ENCODE data around the gene USP3.
A peak's percentile ranks its signal among the peaks of the same experiment; 100 is the strongest.

USP3 gene

DNA sequence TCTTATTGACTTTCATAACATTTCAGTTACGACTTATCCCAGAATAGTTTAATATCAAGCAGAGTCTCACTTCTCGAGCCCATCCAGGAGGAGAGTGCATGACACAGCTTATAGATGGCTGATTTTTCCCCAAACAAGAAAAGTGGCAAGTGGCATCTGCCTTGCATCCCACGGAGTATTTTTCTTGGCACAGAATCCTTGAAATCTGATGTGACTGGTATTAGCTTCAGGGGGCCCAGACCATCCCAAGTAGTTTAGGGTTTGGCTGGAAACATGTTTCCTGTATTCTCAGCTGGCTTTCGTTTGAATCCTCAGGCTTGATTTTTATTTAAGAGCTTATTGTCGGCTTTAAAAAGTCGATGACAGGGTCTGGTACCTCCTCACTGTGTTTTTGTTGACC is 72.0 kb downstream of the USP3 start:
- ATAC-seq, result no peak; the same call in 2 of the 3 replicates
- TF ChIP-seq TCF4 (CRISPR knock-in tag; IDR thresholded peaks at IDR 0.05; ENCODE audit: borderline replicate concordance), result 0 out of 2 replicates have a peak, but pooled peaks have one; percentile 17
- no peak for TF ChIP-seq GLIS3 (CRISPR knock-in tag; IDR thresholded peaks at IDR 0.05)

GRCh38 chr15:63582179-63582578 is 77.8 kb downstream of the USP3 start:
- ATAC-seq, result no peak

GRCh38 chr15:63582718-63583426 is 78.5 kb downstream of the USP3 start:
- TF ChIP-seq ESRRG (CRISPR knock-in tag; IDR thresholded peaks at IDR 0.05) (no peak), PATZ1 (CRISPR knock-in tag; IDR thresholded peaks at IDR 0.05; ENCODE audit: borderline replicate concordance) (no peak), TOX (CRISPR knock-in tag; IDR thresholded peaks at IDR 0.05; ENCODE audit: borderline replicate concordance) (no peak), TCF4 (CRISPR knock-in tag; IDR thresholded peaks at IDR 0.05; ENCODE audit: borderline replicate concordance) (no peak), CSDC2 (CRISPR knock-in tag; IDR thresholded peaks at IDR 0.05) (no peak), POU6F1 (CRISPR knock-in tag; IDR thresholded peaks at IDR 0.05; ENCODE audit: borderline replicate concordance, low read depth) (no peak), CREB5 (CRISPR knock-in tag; IDR thresholded peaks at IDR 0.05; ENCODE audit: low read depth) (no peak), BACH2 (CRISPR knock-in tag; IDR thresholded peaks at IDR 0.05; ENCODE audit: borderline replicate concordance) (no peak)
- ATAC-seq, result peak; percentile 97

More at GRCh38 chr15:63582179-63582578, 77.8 kb downstream of the USP3 start:
- no peak for TF ChIP-seq TCF4 (CRISPR knock-in tag; IDR thresholded peaks at IDR 0.05; ENCODE audit: borderline replicate concordance)
- no peak for TF ChIP-seq ZFP3 (CRISPR knock-in tag; IDR thresholded peaks at IDR 0.05)
- TF ChIP-seq CREB5 (CRISPR knock-in tag; IDR thresholded peaks at IDR 0.05; ENCODE audit: low read depth), result no peak
- TF ChIP-seq GLIS3 (CRISPR knock-in tag; IDR thresholded peaks at IDR 0.05), result no peak
- TF ChIP-seq ARNTL (CRISPR knock-in tag; IDR thresholded peaks at IDR 0.05; ENCODE audit: borderline replicate concordance, low read depth), result no peak
- no peak for TF ChIP-seq CSDC2 (CRISPR knock-in tag; IDR thresholded peaks at IDR 0.05)

GRCh38 chr15:63586790-63587189 is 82.4 kb downstream of the USP3 start:
- no peak for ATAC-seq

GRCh38 chr15:63587527-63587926 is 83.1 kb downstream of the USP3 start:
- no peak for ATAC-seq

More at GRCh38 chr15:63586790-63587189, 82.4 kb downstream of the USP3 start:
- TF ChIP-seq ZC3H10 (CRISPR knock-in tag; IDR thresholded peaks at IDR 0.05) (no peak), PATZ1 (CRISPR knock-in tag; IDR thresholded peaks at IDR 0.05; ENCODE audit: borderline replicate concordance) (no peak), ZFP30 (CRISPR knock-in tag; IDR thresholded peaks at IDR 0.05) (no peak)

DNA sequence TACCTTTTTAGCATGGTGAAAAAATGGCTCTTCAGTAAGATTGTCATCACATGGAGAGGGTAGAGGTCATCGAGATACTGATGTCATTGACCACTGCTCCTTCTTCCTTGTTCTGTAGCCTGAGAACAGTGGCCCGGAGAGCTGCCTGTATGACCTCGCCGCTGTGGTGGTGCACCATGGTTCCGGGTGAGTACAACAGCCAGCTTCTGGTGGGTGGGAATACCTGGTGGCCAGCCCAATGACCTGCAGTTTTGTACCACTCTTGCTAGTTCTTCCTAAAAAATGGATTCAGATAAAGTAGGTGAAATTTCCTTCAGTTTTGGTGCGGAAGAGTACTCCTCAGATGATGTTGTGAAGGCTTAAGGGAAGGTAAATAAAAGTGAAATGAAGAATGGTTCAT is 84.4 kb downstream of the USP3 start:
- TF ChIP-seq ISL1 (CRISPR knock-in tag; IDR thresholded peaks at IDR 0.05), result no peak
- TF ChIP-seq RARB (CRISPR knock-in tag; IDR thresholded peaks at IDR 0.05), result no peak
- no peak for TF ChIP-seq ESRRG (CRISPR knock-in tag; IDR thresholded peaks at IDR 0.05)
- TF ChIP-seq ZNF70 (CRISPR knock-in tag; IDR thresholded peaks at IDR 0.05), result no peak
- no peak for TF ChIP-seq OSR1 (CRISPR knock-in tag; IDR thresholded peaks at IDR 0.05)
- no peak for TF ChIP-seq POU6F1 (CRISPR knock-in tag; IDR thresholded peaks at IDR 0.05; ENCODE audit: borderline replicate concordance, low read depth)
- TF ChIP-seq ZNF8 (CRISPR knock-in tag; IDR thresholded peaks at IDR 0.05), result no peak
- no peak for ATAC-seq

More at GRCh38 chr15:63587527-63587926, 83.1 kb downstream of the USP3 start:
- TF ChIP-seq RARB (CRISPR knock-in tag; IDR thresholded peaks at IDR 0.05) (no peak), ZNF8 (CRISPR knock-in tag; IDR thresholded peaks at IDR 0.05) (no peak), ESRRG (CRISPR knock-in tag; IDR thresholded peaks at IDR 0.05) (no peak)

All from SK-N-SH treated with all-trans-retinoic acid at 6 μM for 48 hours (cell line).